Fibroblast of peridontal ligament (primary cell): ENCODE data around the gene CABCOCO1.

ENCODE experiments used
- DNase-seq: peaks from one replicate; pipeline ENCODE4 v3.0.0-alpha.2; 2010; ENCODE audit errors: extremely low read depth

CABCOCO1 gene

DNA sequence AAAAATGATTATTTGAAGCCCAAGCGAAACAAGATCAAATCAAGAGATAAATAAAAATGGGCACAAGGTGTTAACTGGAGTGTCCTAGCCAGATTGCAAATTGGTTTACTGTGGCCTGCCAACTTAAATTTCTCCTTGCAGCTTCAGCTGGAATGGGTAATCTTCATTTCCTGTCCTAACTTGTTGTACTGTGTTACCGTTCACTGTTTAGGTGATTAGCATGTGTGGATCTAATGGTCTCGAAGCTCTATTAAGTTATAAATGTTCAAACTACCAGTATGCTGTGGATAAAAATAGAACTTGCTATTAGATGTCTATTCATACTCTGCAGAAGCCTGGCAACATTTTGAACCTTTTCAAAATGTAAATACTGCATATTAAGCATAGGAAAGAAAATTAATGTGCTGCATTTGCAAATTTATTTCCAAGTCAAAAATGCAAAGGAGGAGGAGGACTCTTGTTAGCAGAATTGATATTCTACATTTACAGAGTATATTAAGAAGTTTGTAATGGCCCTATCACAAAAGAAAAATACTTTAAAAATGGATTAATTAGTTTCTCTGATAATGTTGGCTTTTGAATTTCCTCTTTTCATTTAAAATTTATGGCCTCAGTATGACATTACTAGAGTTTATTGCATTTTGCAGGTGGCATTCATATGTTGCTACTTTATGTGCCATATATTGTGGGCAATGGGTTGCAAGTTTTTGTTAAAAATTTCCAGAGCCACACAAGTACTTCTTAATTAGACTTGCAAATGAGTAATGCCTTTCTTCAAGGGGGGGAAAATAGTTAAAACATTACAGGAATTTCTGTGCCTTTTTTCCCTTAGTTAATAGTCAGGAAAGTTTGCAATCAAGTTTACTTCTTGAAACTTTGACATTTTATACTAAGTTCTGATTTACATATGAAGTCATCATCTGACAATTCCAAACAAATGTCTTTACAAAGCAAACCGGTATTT, 92.1 kb downstream of the CABCOCO1 start:
- DNase-seq = peak; percentile 45

DNA sequence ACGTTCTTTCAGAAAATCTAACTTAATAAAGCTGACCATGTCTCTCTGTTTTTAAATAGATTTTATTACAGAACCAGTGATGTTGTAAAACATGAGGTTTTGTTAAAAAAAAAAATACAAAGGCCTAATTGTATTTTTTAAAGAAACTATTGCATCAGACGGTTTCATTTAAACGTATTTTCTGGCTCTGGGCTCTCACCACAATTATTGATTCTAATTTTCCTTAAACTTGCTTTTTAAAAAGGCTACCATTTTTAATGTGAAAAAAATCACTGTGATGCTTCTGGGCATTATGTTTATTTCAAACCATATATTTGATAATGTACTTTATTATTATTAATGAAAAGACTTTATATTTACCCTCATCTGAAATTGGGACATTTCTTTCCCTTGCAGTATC, 94.3 kb downstream of the CABCOCO1 start:
- peak; percentile 43 for DNase-seq

GRCh38 chr10:61757525-61758397, 95.0 kb downstream of the CABCOCO1 start:
- DNase-seq = peak; percentile 75

GRCh38 chr10:61758433-61758832, 95.7 kb downstream of the CABCOCO1 start:
- DNase-seq = no peak

DNA sequence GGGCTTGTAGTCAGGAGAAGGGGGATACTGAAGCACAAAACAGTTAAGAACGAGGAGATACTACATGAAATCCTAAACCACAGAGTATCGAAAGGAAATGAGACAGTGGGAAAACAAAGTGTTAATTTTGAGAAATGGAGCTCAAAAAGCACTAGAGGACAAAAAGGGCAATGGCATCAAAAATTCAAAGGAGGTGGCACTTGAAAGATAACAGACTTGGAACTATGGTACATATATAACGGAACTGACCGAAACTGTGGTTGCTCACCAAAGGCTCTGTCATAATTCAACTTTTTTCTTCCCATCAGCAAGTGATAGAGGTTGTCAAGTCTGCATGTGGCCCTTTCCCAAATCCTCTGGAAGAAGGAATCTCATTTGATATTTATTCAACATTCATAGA, 97.0 kb downstream of the CABCOCO1 start:
- no peak for DNase-seq

- DNase-seq = peak; percentile 85
Observed at GRCh38 chr10:61760943-61761824, 98.5 kb downstream of the CABCOCO1 start.

- no peak for DNase-seq
Observed at GRCh38 chr10:61761825-61762217, 99.1 kb downstream of the CABCOCO1 start.

GRCh38 chr10:61763778-61764177, 101.0 kb downstream of the CABCOCO1 start:
- DNase-seq = no peak

DNA sequence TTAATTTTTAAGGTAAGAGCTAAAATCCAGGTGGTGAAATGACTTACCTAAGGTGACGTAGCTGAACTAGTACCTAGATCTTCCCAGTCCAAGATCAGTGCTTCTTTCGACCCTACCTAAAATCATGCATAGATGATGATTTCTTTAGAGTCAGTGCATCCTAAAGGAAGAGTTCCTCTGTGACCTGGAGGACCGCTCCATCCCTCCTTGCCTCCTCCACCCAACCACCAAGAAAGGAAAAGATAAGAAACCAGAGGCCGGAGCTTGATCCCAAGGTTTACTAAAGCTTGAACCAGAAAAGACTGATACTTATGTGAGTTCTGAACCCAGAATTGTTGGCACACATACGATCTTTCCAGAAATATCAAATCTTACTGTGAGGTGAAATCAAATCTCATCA, 101.8 kb downstream of the CABCOCO1 start:
- no peak for DNase-seq

- no peak for DNase-seq
Observed at GRCh38 chr10:61765176-61766087, 102.7 kb downstream of the CABCOCO1 start.

DNA sequence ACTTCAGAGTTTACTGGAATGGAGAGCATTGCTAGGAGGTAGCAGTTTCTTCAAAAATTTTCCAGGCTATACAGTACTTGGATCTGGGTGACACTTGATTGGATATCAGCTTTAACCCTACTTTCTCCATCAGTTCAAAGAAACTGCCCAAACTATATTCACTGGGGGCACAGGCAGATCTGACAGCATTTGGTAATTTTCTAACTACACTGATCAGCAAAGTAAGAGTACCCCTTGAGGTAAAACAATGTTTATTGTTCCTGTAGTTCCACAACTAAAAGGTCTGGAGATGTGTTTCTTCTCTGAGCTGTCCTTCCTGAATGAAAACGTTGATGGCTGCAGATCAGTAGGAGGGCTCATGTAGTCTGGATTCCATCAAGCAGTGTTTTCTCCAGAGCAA, 104.2 kb downstream of the CABCOCO1 start:
- no peak for DNase-seq

GRCh38 chr10:61774031-61774430, 111.3 kb downstream of the CABCOCO1 start:
- DNase-seq = no peak

DNA sequence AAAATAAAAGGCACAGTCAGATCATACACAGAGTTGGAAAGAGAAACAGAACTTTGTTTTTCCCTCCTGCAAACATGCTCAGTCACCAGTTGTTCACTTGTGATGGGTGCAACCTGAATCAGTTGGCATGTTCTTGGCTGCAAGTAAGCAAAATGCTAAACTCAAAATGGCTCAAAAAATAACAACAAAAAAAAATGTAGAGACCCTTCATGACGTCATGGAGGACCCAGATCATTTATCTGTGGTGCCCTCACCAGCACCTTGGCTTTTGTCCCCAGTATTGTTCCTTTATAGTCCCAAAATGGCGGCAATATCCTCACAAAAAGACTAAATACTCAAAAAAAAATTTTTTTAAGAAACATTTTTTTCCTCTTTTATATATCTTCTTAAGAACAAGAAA, 112.4 kb downstream of the CABCOCO1 start:
- no peak for DNase-seq

GRCh38 chr10:61776615-61777266, 114.0 kb downstream of the CABCOCO1 start:
- no peak for DNase-seq

DNA sequence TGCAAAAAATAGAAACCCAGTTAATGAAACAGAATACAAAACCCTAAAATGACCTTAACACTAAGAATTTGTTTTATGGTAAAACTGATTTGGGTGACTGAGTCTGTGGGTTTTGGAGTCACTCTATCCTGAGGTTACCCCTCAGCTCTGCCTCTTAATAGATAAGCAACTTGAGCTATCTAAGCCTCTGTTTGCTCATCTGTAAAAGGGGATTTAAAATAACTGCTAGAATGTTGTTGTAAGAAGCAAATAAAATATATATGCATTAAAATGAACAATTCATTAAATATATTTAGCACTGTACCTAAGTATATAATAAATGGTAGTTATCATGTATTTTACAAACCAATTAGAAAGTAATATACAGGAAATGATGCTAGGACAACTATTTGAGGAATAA, 115.4 kb downstream of the CABCOCO1 start:
- no peak for DNase-seq

DNA sequence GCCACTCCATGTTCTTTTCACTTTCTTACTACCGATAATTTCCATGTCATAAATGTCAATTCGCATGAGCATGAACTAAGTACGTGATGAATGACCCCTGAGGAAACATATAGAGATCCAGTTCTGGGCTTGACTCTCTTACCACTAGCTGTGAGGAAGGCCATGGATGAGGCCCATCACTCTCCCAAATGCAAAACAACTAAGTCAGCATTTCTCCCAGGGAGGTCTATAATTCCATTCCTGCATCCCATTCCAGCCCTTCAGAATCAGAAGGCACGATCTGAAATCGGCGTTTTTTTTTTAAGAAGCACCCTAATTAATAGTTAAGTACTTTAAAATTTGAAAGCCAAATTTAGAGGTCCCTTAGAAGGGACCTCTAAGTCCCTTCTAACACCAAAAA, 116.5 kb downstream of the CABCOCO1 start:
- no peak for DNase-seq

- DNase-seq = peak; percentile 58
Observed at GRCh38 chr10:61779950-61780659, 117.4 kb downstream of the CABCOCO1 start.

DNA sequence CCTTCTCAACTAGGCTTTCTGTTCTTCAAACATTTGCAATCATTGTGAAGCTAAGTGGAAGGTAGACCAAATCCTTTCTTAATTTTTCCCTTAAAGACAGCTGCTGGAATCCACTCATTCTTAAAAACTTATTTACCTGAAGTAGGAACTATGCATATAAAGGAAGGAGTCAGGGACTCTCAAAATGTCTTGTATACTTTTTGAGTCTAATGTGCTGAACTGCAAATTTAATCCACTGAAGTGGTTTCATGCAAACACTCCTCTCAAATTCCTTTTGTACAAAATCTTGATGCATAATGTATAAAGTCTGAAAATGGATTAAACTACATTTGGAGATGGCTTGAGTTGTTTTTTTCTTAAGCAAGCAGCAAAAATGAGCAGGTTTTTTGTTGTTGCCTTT, 118.0 kb downstream of the CABCOCO1 start:
- DNase-seq = no peak

GRCh38 chr10:61781969-61782403, 119.3 kb downstream of the CABCOCO1 start:
- DNase-seq = no peak
